Neuronal stem cell (in vitro differentiated cells): Measurements from ENCODE around the gene BST2.

ENCODE experiments used
- DNase-seq: peaks from one replicate; pipeline ENCODE4 v3.0.0-alpha.2; 2013; ENCODE audit warnings: low spot score
- H2AFZ ChIP-seq: one replicate; pipeline ENCODE4 v1.6.1; 2013; ENCODE audit warnings: mild to moderate bottlenecking, low read length, inconsistent platforms
- H2AK5ac ChIP-seq: 2 replicates; pipeline ENCODE4 v1.6.1; 2013; ENCODE audit warnings: low read depth, mild to moderate bottlenecking, inconsistent platforms, low read length, moderate library complexity, mixed read lengths
- H2BK120ac ChIP-seq: 2 replicates; pipeline ENCODE4 v1.6.1; 2013; ENCODE audit warnings: low read depth, mild to moderate bottlenecking, inconsistent platforms, low read length, moderate library complexity, mixed read lengths
- H2BK12ac ChIP-seq: one replicate; pipeline ENCODE4 v1.6.1; 2013; ENCODE audit warnings: low read length, inconsistent platforms
- H2BK15ac ChIP-seq: 2 replicates; pipeline ENCODE4 v1.6.1; 2013; ENCODE audit warnings: mild to moderate bottlenecking, low read length, inconsistent platforms, mixed read lengths
- H2BK5ac ChIP-seq: one replicate; pipeline ENCODE4 v1.6.1; 2013; ENCODE audit warnings: inconsistent platforms, mild to moderate bottlenecking, low read length, moderate library complexity
- H3K14ac ChIP-seq: one replicate; pipeline ENCODE4 v1.6.1; 2013; ENCODE audit warnings: low read length, inconsistent platforms
- H3K18ac ChIP-seq: 2 replicates; pipeline ENCODE4 v1.6.1; 2013; ENCODE audit warnings: low read length, inconsistent platforms
- H3K23ac ChIP-seq: 2 replicates; pipeline ENCODE4 v1.6.1; 2013; ENCODE audit warnings: low read depth, mild to moderate bottlenecking, mixed read lengths, low read length, inconsistent platforms; ENCODE audit not compliant: poor library complexity
- H3K27ac ChIP-seq: replicated peaks from 3 replicates; pipeline ENCODE4 v1.5.1; 2013; ENCODE audit warnings: low read length, inconsistent platforms
- H3K27me3 ChIP-seq, 3 experiments: 2 replicates each; pipeline ENCODE4 v1.6.1; 2013; ENCODE audit warnings: low read length in 3 of 3, mild to moderate bottlenecking in 2 of 3, inconsistent platforms in 1 of 3, low read depth in 1 of 3, mixed read lengths in 1 of 3, moderate library complexity in 1 of 3; ENCODE audit not compliant: control insufficient read depth in 3 of 3, insufficient read depth in 3 of 3
- H3K36me3 ChIP-seq, 2 donors: replicated peaks in 1 of 2; 2 replicates each; pipeline ENCODE4 v1.6.1; 2013; ENCODE audit warnings: low read length in 2 of 2; ENCODE audit not compliant: control insufficient read depth in 2 of 2, insufficient read depth in 2 of 2
- H3K4ac ChIP-seq: 2 replicates; pipeline ENCODE4 v1.6.1; 2013; ENCODE audit warnings: inconsistent platforms, mild to moderate bottlenecking, low read length, moderate library complexity
- H3K4me1 ChIP-seq, 2 donors: 1 replicate in 1 of 2; 2 replicates in 1 of 2; pipeline ENCODE4 v1.6.1; 2013; ENCODE audit warnings: low read length in 2 of 2, low read depth in 1 of 2; ENCODE audit not compliant: control insufficient read depth in 2 of 2, insufficient read depth in 1 of 2
- H3K4me2 ChIP-seq: one replicate; pipeline ENCODE4 v1.6.1; 2013; ENCODE audit warnings: mild to moderate bottlenecking, low read length, inconsistent platforms; ENCODE audit not compliant: insufficient read depth, poor library complexity, severe bottlenecking
- H3K4me3 ChIP-seq, 2 donors: 2 replicates each; pipeline ENCODE4 v1.5.1; 2013; ENCODE audit warnings: low read length in 2 of 2, mild to moderate bottlenecking in 2 of 2, inconsistent platforms in 1 of 2, moderate library complexity in 1 of 2
- H3K79me1 ChIP-seq: one replicate; pipeline ENCODE4 v1.6.1; 2013; ENCODE audit warnings: low read depth, mild to moderate bottlenecking, inconsistent platforms, low read length, moderate library complexity
- H3K9ac ChIP-seq: one replicate; pipeline ENCODE4 v1.6.1; 2013; ENCODE audit warnings: mild to moderate bottlenecking, low read depth, low read length, inconsistent platforms; ENCODE audit not compliant: poor library complexity
- H3K9me3 ChIP-seq, 2 donors: replicated peaks in 1 of 2; 2 replicates each; pipeline versions ENCODE3 to v1.6.1; 2013; ENCODE audit warnings: low read length in 2 of 2, mild to moderate bottlenecking in 2 of 2, inconsistent platforms in 1 of 2, low read depth in 1 of 2, mixed read lengths in 1 of 2, moderate library complexity in 1 of 2; ENCODE audit not compliant: control insufficient read depth in 2 of 2, insufficient read depth in 1 of 2
- H4K8ac ChIP-seq: one replicate; pipeline ENCODE4 v1.6.1; 2013; ENCODE audit warnings: low read depth, mild to moderate bottlenecking, inconsistent platforms, low read length, moderate library complexity
- H4K91ac ChIP-seq: one replicate; pipeline ENCODE4 v1.6.1; 2013; ENCODE audit warnings: low read length, low read depth, mild to moderate bottlenecking, inconsistent platforms; ENCODE audit not compliant: poor library complexity
- WGBS, 2 donors: extraction: QIAGEN DNeasy Blood & Tissue Kit; methylation state at CpG; one replicate each; pipeline ENCODE4 v1.1.7; 2013; ENCODE audit warnings: missing lambda C conversion rate in 2 of 2, mixed read lengths in 1 of 2; ENCODE audit not compliant: insufficient read length in 2 of 2, insufficient replicate concordance in 1 of 2; ENCODE audit errors: extremely low coverage in 2 of 2; 5-methylcytosine and 5-hydroxymethylcytosine counted together

The BST2 gene

GRCh38 chr19:17389957-17390664 is 15.3 kb downstream of the BST2 start:
- Histone ChIP-seq H3K4me3 (peak overlapping the region; percentile 47 to 75), H4K8ac (no peak overlapping the region), H2BK15ac (no peak overlapping the region), H3K14ac (no peak overlapping the region), H3K27me3 (peaks cover 0 to 8% (median 5%) of the 10 kb centered on the region in 3 experiments), H2BK12ac (no peak overlapping the region), H2AFZ (peak overlapping the region; percentile 92), H3K18ac (peak overlapping the region; percentile 78), H3K4me2 (peak overlapping the region; percentile 85), H3K23ac (peak overlapping the region; percentile 5), H3K79me1 (peaks cover 1% of the 10 kb centered on the region), H2BK120ac (no peak overlapping the region), H2BK5ac (peak overlapping the region; percentile 42), H3K36me3 (no peaks in the 10 kb centered on the region), H3K9me3 (peaks cover 0 to 5% of the 10 kb centered on the region in 2 donors), H3K27ac (peak overlapping the region; percentile 66), H3K9ac (peak overlapping the region; percentile 71), H3K4me1 (peaks cover 3 to 4% of the 10 kb centered on the region in 2 donors), H4K91ac (no peak overlapping the region), H2AK5ac (peak overlapping the region; percentile 64), H3K4ac (no peak overlapping the region)
- no peak for DNase-seq
- WGBS, 2 donors, result no CpG with 5 or more reads among the region's 37 CpGs

GRCh38 chr19:17389288-17389687 is 16.1 kb downstream of the BST2 start:
- H3K23ac ChIP-seq, result no peak overlapping the region
- no peak overlapping the region for H3K4ac ChIP-seq
- H2BK15ac ChIP-seq, result no peak overlapping the region
- H2BK120ac ChIP-seq, result no peak overlapping the region
- WGBS, 2 donors, result no CpG with 5 or more reads among the region's 1 CpG
- no peak overlapping the region for H2BK12ac ChIP-seq
- no peak overlapping the region for H3K14ac ChIP-seq
- H2BK5ac ChIP-seq, result no peak overlapping the region
- H4K91ac ChIP-seq, result no peak overlapping the region
- H3K27me3 ChIP-seq, result peaks cover 0 to 8% (median 5%) of the 10 kb centered on the region in 3 experiments
- H3K4me2 ChIP-seq, result no peak overlapping the region
- H3K36me3 ChIP-seq, result no peaks in the 10 kb centered on the region
- H2AK5ac ChIP-seq, result no peak overlapping the region
- H2AFZ ChIP-seq, result no peak overlapping the region
- no peak for DNase-seq
- peaks cover 1% of the 10 kb centered on the region for H3K79me1 ChIP-seq
- no peak overlapping the region for H3K4me3 ChIP-seq
- H3K9ac ChIP-seq, result no peak overlapping the region
- H3K4me1 ChIP-seq, result peaks cover 3 to 4% of the 10 kb centered on the region in 2 donors
- H3K9me3 ChIP-seq, result peaks cover 0 to 5% of the 10 kb centered on the region in 2 donors
- no peak overlapping the region for H3K27ac ChIP-seq
- H3K18ac ChIP-seq, result no peak overlapping the region
- no peak overlapping the region for H4K8ac ChIP-seq

- no peak overlapping the region for H3K18ac ChIP-seq
- no CpG with 5 or more reads among the region's 20 CpGs for WGBS, 2 donors
- no peak overlapping the region for H3K27ac ChIP-seq
- H2BK15ac ChIP-seq, result no peak overlapping the region
- no peak overlapping the region for H3K4me3 ChIP-seq
- no peak overlapping the region for H2BK120ac ChIP-seq
- no peak overlapping the region for H2BK12ac ChIP-seq
- no peak overlapping the region for H3K4me2 ChIP-seq
- no peak for DNase-seq
- peak overlapping the region; percentile 80 for H2AFZ ChIP-seq
- peaks cover 0 to 5% of the 10 kb centered on the region in 2 donors for H3K9me3 ChIP-seq
- H4K8ac ChIP-seq, result no peak overlapping the region
- H3K79me1 ChIP-seq, result peaks cover 1% of the 10 kb centered on the region
- H3K27me3 ChIP-seq, result peaks cover 0 to 8% (median 5%) of the 10 kb centered on the region in 3 experiments
- no peaks in the 10 kb centered on the region for H3K4me1 ChIP-seq
- no peaks in the 10 kb centered on the region for H3K36me3 ChIP-seq
- H3K4ac ChIP-seq, result no peak overlapping the region
- peak overlapping the region; percentile 48 for H2AK5ac ChIP-seq
- H2BK5ac ChIP-seq, result no peak overlapping the region
- no peak overlapping the region for H4K91ac ChIP-seq
- peak overlapping the region; percentile 7 for H3K9ac ChIP-seq
- no peak overlapping the region for H3K23ac ChIP-seq
- no peak overlapping the region for H3K14ac ChIP-seq
These were observed 19.4 kb downstream of the BST2 start for GRCh38 chr19:17385878-17386611.

- no peaks in the 10 kb centered on the region for H3K36me3 ChIP-seq
- DNase-seq, result no peak
- H3K4ac ChIP-seq, result no peak overlapping the region
- H3K9ac ChIP-seq, result no peak overlapping the region
- H3K14ac ChIP-seq, result no peak overlapping the region
- no peak overlapping the region for H3K4me2 ChIP-seq
- H2AFZ ChIP-seq, result no peak overlapping the region
- peaks cover 2 to 6% of the 10 kb centered on the region in 2 donors for H3K9me3 ChIP-seq
- H2BK5ac ChIP-seq, result no peak overlapping the region
- no peak overlapping the region for H2AK5ac ChIP-seq
- no peak overlapping the region for H3K23ac ChIP-seq
- no peak overlapping the region for H2BK15ac ChIP-seq
- no peak overlapping the region for H2BK120ac ChIP-seq
- no peak overlapping the region for H4K8ac ChIP-seq
- WGBS, 2 donors, result no CpG with 5 or more reads among the region's 5 CpGs
- H2BK12ac ChIP-seq, result no peak overlapping the region
- H4K91ac ChIP-seq, result no peak overlapping the region
- peaks cover 6 to 7% of the 10 kb centered on the region in 2 donors for H3K4me1 ChIP-seq
- H3K27ac ChIP-seq, result no peak overlapping the region
- no peak overlapping the region for H3K4me3 ChIP-seq
- H3K27me3 ChIP-seq, result no peaks in the 10 kb centered on the region
- H3K18ac ChIP-seq, result no peak overlapping the region
- no peaks in the 10 kb centered on the region for H3K79me1 ChIP-seq
These were observed 24.8 kb downstream of the BST2 start for GRCh38 chr19:17380426-17381138.
